ENCODE data around the gene ROBO1. TPM values are rescaled to one million over a fixed set of nuclear protein-coding genes. Genes with fewer than 3 reads are reported as not detected.

Gene ROBO1
- total and polyA plus RNA-seq, 2 donors (not counting 3 experiments of a cell fraction or from before 2014, with no cell fraction given) = 5.9 to 14.2 TPM

- TF ChIP-seq MAX (IDR thresholded peaks at IDR 0.05; ENCODE audit: insufficient read depth, insufficient read length) = no peak
- TF ChIP-seq EZH2 (IDR thresholded peaks at IDR 0.05; ENCODE audit: borderline replicate concordance, low read depth, low read length, severe bottlenecking) = no peak
- no peak for TF ChIP-seq MYC (IDR thresholded peaks at IDR 0.05; ENCODE audit: low read depth, low read length)
- TF ChIP-seq JUN (IDR thresholded peaks at IDR 0.05; ENCODE audit: borderline replicate concordance, insufficient read depth, insufficient read length, low read depth) = no peak
- TF ChIP-seq POLR2AphosphoS5 (IDR thresholded peaks at IDR 0.05; ENCODE audit: insufficient read depth, low read depth, low read length) = no peak
- no peak for TF ChIP-seq POLR2A (IDR thresholded peaks at IDR 0.05; ENCODE audit: low read depth, low read length)
- TF ChIP-seq GATA2 (IDR thresholded peaks at IDR 0.05; ENCODE audit: insufficient read depth, insufficient read length, low read depth, low read length) = no peak
- Histone ChIP-seq H3K4me1 (ENCODE audit: control insufficient read depth, extremely low read depth, insufficient read depth, low read length) (peaks cover 2% of the 10 kb centered on the region), H3K9me1 (replicated peaks; ENCODE audit: control insufficient read depth, extremely low read depth, insufficient read depth, low read length) (no peaks in the 10 kb centered on the region), H3K79me2 (ENCODE audit: control insufficient read depth, insufficient read depth, low read length) (no peaks in the 10 kb centered on the region), H3K27me3 (ENCODE audit: control insufficient read depth in 2 of 2, insufficient read depth in 2 of 2, low read length in 2 of 2) (no peaks in the 10 kb centered on the region), H2AFZ (ENCODE audit: low read depth, low read length) (no peak overlapping the region), H4K20me1 (replicated peaks; ENCODE audit: control insufficient read depth, extremely low read depth, insufficient read depth, low read length) (no peaks in the 10 kb centered on the region), H3K9ac (replicated peaks; ENCODE audit: extremely low read depth, insufficient read depth, low read length) (no peak overlapping the region), H3K9me3 (replicated peaks; ENCODE audit: control insufficient read depth, insufficient read depth, low read length) (no peaks in the 10 kb centered on the region), H3K4me3 (replicated peaks in 1 of 3; ENCODE audit: insufficient read depth in 1 of 3, low read depth in 1 of 3, low read length in 3 of 3) (no peak overlapping the region), H3K27ac (ENCODE audit: insufficient read depth, low read depth, low read length) (no peak overlapping the region), H3K36me3 (ENCODE audit: control insufficient read depth in 2 of 2, extremely low read depth in 1 of 2, insufficient read depth in 2 of 2, low read length in 2 of 2) (no peaks in the 10 kb centered on the region), H3K4me2 (ENCODE audit: insufficient read depth, low read length) (no peak overlapping the region)
- DNase-seq (ENCODE audit: low read depth, low spot score) (no peak), FAIRE-seq (no peak)
- dilution Hi-C loops (cut with MboI; ENCODE audit: extremely low pct_ligation_motif_present, low sequenced_read_pairs) (no loop called here), intact Hi-C loops (cut with micrococcal nuclease) (no loop called here)
- POLR2A ChIA-PET = no interaction called here
- BruUV-seq (replicated peaks) = no TSS peak
- CTCF ChIA-PET = interaction anchor here (1.1 kb wide), 1 partner anchor 8 kb away, joined by 3 read pairs; no protein-coding TSS in a partner anchor
Observed at GRCh38 chr3:78918361-78919020, 849.3 kb downstream of the ROBO1 start.

- Histone ChIP-seq H3K27ac (ENCODE audit: insufficient read depth, low read depth, low read length) (no peak overlapping the region), H3K79me2 (ENCODE audit: control insufficient read depth, insufficient read depth, low read length) (no peaks in the 10 kb centered on the region), H3K4me1 (ENCODE audit: control insufficient read depth, extremely low read depth, insufficient read depth, low read length) (peaks cover 2% of the 10 kb centered on the region), H4K20me1 (replicated peaks; ENCODE audit: control insufficient read depth, extremely low read depth, insufficient read depth, low read length) (no peaks in the 10 kb centered on the region), H3K27me3 (ENCODE audit: control insufficient read depth in 2 of 2, insufficient read depth in 2 of 2, low read length in 2 of 2) (no peaks in the 10 kb centered on the region), H3K4me3 (replicated peaks in 1 of 3; ENCODE audit: insufficient read depth in 1 of 3, low read depth in 1 of 3, low read length in 3 of 3) (no peak overlapping the region), H3K4me2 (ENCODE audit: insufficient read depth, low read length) (no peak overlapping the region), H3K9me1 (replicated peaks; ENCODE audit: control insufficient read depth, extremely low read depth, insufficient read depth, low read length) (no peaks in the 10 kb centered on the region), H3K9ac (replicated peaks; ENCODE audit: extremely low read depth, insufficient read depth, low read length) (no peak overlapping the region), H3K9me3 (replicated peaks; ENCODE audit: control insufficient read depth, insufficient read depth, low read length) (no peaks in the 10 kb centered on the region), H2AFZ (ENCODE audit: low read depth, low read length) (no peak overlapping the region), H3K36me3 (ENCODE audit: control insufficient read depth in 2 of 2, extremely low read depth in 1 of 2, insufficient read depth in 2 of 2, low read length in 2 of 2) (no peaks in the 10 kb centered on the region)
- intact Hi-C loops (cut with micrococcal nuclease) = no loop called here
- FAIRE-seq (no peak), DNase-seq (ENCODE audit: low read depth, low spot score) (peak; percentile 11)
- CTCF ChIA-PET = interaction anchor here (1.1 kb wide), 1 partner anchor 9 kb away, joined by 3 read pairs; no protein-coding TSS in a partner anchor
- no TSS peak for BruUV-seq (replicated peaks)
- TF ChIP-seq EZH2 (IDR thresholded peaks at IDR 0.05; ENCODE audit: borderline replicate concordance, low read depth, low read length, severe bottlenecking) = no peak
- TF ChIP-seq JUN (IDR thresholded peaks at IDR 0.05; ENCODE audit: borderline replicate concordance, insufficient read depth, insufficient read length, low read depth) = no peak
- TF ChIP-seq FOS (IDR thresholded peaks at IDR 0.05; ENCODE audit: borderline replicate concordance, insufficient read depth, low read length) = no peak
- no peak for TF ChIP-seq MYC (IDR thresholded peaks at IDR 0.05; ENCODE audit: low read depth, low read length)
- POLR2A ChIA-PET = no interaction called here
- dilution Hi-C loops (cut with MboI; ENCODE audit: extremely low pct_ligation_motif_present, low sequenced_read_pairs) = no loop called here
Observed at GRCh38 chr3:78917536-78917935, 850.3 kb downstream of the ROBO1 start.

Data from endothelial cell of umbilical vein (primary cell).